Measurements from ENCODE around the gene KLHL2.
A peak's percentile ranks its signal among the peaks of the same experiment; 100 is the strongest.
"Not testable (repeated sequence)": the region's sequence is repeated elsewhere in the genome, so short reads cannot be mapped to it uniquely, and the experiment has no call there.

Gene KLHL2, protein sequence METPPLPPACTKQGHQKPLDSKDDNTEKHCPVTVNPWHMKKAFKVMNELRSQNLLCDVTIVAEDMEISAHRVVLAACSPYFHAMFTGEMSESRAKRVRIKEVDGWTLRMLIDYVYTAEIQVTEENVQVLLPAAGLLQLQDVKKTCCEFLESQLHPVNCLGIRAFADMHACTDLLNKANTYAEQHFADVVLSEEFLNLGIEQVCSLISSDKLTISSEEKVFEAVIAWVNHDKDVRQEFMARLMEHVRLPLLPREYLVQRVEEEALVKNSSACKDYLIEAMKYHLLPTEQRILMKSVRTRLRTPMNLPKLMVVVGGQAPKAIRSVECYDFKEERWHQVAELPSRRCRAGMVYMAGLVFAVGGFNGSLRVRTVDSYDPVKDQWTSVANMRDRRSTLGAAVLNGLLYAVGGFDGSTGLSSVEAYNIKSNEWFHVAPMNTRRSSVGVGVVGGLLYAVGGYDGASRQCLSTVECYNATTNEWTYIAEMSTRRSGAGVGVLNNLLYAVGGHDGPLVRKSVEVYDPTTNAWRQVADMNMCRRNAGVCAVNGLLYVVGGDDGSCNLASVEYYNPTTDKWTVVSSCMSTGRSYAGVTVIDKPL

DNA sequence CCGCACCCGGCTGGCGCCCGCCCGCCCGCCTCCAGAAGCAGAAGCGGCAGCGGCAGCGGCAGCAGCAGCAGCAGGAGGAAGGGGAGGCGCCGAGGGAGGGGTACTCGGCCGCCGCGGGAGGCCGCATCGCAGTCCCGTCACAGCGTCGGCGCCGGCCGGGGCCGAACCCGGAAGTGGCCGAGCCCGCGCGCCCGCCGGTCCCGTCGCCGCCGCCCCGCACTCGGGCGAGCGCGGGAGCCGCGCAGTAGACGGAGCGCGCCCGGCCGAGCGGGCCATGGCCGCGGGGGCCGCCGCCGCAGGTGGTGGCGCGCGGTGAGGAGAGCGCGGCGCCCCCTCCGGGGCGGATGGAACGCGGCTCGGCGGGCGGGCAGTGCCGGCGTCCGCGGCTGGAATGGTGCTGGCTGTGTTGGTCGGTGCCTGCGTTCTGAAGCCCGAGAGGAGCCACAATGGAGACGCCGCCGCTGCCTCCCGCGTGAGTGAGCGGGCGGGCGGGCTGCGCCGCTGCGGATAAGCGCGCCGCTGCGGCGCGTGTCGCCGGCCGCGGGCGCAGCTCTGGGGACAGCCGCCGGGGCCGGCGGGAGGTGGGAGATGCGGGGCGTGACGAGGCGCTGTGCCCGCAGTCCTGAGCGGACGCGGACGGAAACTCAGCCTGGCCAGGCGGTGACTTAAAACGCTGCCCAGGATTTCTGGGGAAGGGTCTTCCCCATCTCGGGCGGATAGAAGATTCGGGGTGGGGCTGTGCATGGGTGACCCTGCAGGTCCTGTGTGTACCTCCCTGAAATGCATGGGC is at the start of gene KLHL2:
Gene KLHL2, plus strand, starts transcription at position 131 of the 790 bp plus-strand sequence. Its CDS starts 316 bp downstream, at position 447.
- DNase-seq (ENCODE audit: low spot score): peak; percentile 67

DNA sequence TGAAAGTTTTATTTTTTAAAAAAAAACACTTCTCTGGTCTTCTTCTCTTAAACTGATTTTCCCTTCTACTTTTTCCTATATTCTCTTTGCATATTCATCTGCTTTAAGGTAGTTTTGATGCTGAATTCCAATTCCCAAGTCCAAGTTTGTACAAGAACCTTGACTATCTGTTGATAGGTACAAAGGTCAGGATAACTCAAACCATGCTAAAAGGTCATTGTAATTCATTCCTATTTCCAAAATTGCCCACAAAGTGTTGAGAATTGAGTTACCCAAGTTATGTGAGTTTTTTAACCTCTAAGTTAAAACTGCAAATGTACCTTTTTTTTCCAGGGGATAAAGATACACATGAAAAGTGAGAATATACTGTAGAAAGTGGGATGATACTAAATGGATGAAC is 48.6 kb upstream of the KLHL2 start:
- DNase-seq (ENCODE audit: low spot score): no peak

DNA sequence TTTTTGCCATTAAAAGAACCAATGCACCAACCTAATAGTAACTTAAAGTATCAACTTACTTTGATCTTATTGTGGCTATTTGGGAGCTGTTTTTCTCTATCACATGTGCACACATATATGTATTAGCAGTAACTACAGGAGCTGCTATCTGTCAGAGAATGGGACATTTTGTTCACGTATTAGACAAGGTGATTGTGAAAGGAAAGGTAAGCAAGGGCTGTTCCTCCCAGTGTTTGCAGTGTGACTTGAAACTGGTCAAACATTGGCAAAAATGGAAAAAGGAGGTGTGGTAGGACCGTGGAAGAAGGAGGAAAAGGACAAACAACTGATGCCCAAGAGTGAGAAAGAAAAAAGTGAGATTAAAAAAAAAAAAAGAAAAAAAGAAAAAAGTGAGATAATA is 43.1 kb upstream of the KLHL2 start:
- no peak for DNase-seq (ENCODE audit: low spot score)

DNA sequence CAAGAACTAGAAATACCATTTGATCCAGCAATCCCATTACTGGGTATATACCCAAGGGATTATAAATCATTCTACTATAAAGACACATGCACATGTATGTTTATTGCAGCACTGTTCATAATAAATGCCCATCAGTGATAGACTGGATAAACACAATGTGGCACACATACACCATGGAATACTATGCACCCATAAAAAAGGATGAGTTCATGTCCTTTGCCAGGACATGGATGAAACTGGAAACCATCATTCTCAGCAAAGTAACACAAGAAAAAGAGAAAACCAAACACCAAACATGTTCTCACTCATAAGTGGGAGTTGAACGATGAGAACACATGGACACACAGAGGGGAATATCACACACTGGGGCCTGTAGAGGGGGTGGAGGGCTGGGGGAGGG is 40.5 kb upstream of the KLHL2 start:
- DNase-seq (ENCODE audit: low spot score): not testable (repeated sequence)

DNA sequence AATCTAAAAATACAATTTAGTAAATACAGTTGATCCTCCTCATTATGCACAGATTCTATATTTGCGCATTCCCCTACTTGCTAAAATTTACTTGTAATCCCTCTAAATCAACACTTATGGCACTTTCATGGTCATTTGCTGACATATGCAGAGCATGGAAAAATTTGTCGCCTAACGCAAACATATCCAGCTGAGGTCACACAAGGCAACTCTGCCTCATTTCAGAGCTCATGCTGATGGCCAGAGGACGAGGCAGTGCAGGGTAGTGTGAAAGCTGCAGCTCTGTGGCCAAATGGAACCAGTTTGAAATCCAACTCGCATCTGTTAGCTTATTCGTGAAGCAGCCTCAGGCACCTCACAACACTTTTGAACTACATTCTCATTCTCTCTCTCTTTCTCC is 39.7 kb upstream of the KLHL2 start:
- DNase-seq (ENCODE audit: low spot score): no peak

DNA sequence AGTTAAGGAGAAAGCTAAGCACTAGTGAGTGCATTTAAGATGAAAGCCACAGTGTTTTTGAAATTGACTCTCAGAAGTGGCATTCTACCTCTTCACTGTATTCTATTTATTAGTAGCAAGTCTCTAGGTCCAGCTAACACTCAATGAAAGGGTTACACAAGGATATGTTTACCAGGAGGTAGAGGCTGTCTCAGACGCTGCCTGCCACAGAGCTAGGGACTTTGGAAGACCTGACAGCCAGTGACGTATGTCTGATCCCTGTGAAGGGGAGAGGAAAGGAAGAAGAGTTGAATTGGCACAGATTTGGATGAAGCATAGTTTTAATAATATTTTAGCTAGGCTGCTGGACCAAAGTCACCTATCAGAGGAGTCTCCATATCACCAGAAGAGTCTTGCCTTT is 36.5 kb upstream of the KLHL2 start:
- no peak for DNase-seq (ENCODE audit: low spot score)

GRCh38 chr4:165175470-165175869 is 31.9 kb upstream of the KLHL2 start:
- not testable (repeated sequence) for DNase-seq (ENCODE audit: low spot score)

GRCh38 chr4:165175879-165176278 is 31.5 kb upstream of the KLHL2 start:
- DNase-seq (ENCODE audit: low spot score): peak; percentile 7

GRCh38 chr4:165177725-165178666 is 29.4 kb upstream of the KLHL2 start:
- no peak for DNase-seq (ENCODE audit: low spot score)

GRCh38 chr4:165184220-165184619 is 23.1 kb upstream of the KLHL2 start:
- no peak for DNase-seq (ENCODE audit: low spot score)

GRCh38 chr4:165184998-165185397 is 22.4 kb upstream of the KLHL2 start:
- DNase-seq (ENCODE audit: low spot score): not testable (repeated sequence)

GRCh38 chr4:165185448-165185847 is 21.9 kb upstream of the KLHL2 start:
- DNase-seq (ENCODE audit: low spot score): no peak

DNA sequence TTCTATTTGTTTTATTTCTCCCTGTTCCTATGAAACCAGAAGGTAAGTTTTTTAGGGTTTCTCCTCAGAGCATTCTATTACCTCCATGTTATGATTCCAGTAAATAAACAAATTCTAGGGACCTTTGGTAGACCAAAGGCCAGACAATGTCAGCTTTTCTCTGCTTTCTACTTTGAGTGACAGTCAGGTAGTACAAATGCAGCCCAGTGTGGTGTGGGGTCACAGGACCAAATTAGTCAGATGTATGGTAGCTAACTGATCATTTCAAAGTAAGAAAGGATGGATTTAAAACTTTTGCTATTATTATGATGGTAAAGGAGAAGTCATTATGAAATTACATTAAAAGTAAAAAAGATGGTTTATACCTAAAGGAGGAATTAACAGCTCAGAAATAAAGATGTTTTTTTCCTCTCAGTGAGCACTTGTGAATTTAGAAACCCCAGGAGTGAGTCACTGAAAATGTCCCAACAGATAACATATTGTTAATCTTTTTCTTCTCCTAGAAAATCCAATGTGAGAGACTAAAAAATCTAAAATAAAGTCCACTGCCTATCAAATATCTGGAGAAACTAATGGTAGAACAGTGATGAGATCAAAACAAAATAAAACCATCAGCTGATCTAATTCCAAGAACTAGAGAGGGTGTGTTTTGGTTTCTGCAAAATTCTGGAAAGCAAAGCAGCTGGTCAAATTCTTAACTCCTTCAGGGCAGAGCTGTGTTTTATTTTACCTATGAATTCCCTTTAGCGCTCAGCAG is 16.6 kb upstream of the KLHL2 start:
- DNase-seq (ENCODE audit: low spot score): no peak

- no peak for DNase-seq (ENCODE audit: low spot score)
Measured at GRCh38 chr4:165191348-165191656, 16.1 kb upstream of the KLHL2 start.

GRCh38 chr4:165191814-165192499 is 15.4 kb upstream of the KLHL2 start:
- DNase-seq (ENCODE audit: low spot score): no peak

DNA sequence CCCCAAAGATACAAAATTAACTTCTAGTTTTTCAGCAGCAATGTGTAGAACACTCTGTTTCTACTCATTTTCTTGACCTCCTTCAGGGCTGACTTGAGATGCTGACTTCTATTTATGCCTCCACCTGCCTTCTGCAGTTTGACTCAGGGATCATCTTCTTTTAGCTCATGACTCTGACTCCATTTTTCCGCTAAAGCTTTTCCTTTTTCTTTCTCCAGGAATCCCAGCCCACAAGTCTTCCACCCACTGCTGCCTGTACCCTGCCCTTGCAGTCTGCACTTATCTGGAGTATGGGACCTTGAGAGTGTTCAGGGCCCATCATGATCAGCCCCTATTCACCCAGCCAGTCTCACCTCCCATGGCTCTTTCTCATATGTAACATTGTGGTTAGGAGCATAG is 14.9 kb upstream of the KLHL2 start:
- DNase-seq (ENCODE audit: low spot score): no peak

DNA sequence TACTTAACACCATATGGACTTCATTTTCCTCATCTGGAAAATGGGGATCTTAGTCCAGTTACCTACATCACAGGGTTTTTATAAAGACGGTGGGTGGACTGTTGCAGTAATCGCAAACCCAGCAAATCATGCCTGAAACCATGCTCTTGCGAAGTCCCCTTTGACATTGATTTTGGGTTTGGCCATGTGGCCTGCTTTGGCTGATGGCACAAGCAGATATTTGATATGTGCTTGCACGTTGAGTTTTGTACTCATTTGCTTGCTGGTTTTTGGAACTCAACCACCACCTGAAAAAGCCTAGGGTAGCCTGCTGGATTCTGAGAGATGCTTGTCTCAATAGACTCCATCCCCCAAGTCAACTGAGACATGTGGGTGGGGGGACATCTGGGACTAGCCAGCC is 14.4 kb upstream of the KLHL2 start:
- DNase-seq (ENCODE audit: low spot score): no peak

GRCh38 chr4:165194368-165194767 is 13.0 kb upstream of the KLHL2 start:
- DNase-seq (ENCODE audit: low spot score): no peak

- DNase-seq (ENCODE audit: low spot score): no peak
Measured at GRCh38 chr4:165198329-165198728, 9.0 kb upstream of the KLHL2 start.

DNA sequence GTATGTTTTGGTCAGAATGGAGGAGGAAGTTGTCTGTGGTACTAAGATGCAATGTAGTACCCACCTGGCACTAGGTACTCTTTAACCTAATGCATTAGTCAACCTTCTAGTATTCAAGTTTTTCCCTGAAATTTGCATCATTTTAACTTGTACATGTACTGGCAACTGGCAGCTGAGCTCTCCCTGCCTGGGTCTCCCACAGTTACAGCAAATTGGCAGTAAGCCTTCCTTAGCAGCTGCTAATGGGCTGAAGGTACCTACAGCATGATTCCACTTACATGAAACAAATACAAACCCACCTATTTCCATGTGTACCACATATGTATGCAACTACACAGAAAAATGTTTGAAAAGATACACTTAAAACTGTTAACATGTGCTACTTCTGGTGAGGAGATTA is 8.1 kb upstream of the KLHL2 start:
- no peak for DNase-seq (ENCODE audit: low spot score)

GRCh38 chr4:165199722-165200121 is 7.6 kb upstream of the KLHL2 start:
- no peak for DNase-seq (ENCODE audit: low spot score)

All from pons (tissue), 1 donor.